ENCODE results near the gene MGMT.

Gene MGMT

DNA sequence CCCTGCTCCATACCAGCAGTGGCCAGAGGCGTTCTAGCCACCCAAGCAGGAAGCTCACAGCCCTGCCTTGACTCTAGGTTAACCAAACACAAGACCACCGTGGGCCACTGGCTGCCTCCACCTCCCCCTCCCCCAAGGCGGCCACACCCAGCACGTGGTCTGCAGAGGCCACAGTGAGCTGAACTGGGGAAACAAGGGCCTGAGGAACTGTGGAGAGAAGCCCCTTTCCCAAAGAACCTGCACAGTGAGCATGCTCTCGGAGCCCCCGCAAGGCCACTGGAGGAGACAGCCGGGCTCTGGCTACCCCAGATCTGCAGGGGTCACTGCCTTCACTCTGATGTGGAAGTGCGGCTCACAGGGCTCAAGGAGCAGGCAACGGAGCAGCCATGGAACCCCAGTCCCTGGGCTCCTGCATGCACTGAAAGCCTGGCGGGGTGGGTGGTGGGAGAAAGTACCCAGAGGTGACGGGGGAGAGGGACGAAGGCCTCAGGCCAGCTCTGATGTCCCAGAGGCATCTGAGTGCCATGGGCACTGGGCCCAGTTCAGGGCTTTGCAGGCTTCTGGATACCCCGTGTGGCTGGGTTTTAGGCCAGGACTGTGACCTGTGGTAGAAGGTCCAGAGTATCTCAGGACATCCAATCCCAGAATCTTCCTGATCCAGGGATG lies 307.8 kb downstream of the MGMT start:
- no peak for DNase-seq (ENCODE audit: low spot score)

DNA sequence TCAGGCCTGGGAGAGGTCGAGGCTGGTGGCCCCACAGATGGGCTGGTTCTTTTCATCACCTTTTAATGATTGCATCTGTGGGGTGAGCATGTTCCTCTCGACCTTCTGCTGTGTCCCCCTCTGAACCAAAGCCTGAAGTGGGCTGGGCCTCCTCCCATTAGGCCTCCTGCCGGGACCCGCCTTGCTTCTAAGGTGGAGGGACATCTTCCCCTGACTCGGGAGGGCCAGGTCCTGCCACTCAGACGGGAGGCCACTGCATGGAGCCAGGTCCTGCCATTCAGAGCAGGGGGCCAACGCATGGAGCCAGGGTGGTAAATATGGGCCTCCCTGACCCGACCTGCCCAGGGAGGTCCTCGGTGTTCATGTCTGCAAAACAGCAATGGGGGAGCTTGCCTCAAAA lies 308.6 kb downstream of the MGMT start:
- DNase-seq (ENCODE audit: low spot score): no peak

DNA sequence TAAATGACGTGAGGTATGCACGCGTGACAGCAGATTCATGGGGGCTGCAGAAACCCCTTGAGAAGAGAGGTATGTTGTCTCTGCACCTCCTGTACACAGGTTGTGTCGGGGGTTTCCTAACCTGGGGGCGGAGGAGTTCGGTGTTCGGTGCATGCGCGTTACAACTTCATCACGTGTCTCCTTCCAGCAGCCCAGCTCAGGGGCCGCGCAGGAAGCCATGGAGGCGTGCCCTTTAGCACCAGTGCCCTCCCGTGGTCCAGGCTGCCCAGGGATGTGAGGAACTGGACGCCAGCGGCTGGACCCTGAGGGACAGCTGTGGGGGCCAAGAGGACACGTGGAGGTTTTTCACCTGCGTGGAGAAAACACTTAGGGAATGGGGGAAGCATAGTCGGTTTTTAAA lies 310.6 kb downstream of the MGMT start:
- no peak for DNase-seq (ENCODE audit: low spot score)

DNA sequence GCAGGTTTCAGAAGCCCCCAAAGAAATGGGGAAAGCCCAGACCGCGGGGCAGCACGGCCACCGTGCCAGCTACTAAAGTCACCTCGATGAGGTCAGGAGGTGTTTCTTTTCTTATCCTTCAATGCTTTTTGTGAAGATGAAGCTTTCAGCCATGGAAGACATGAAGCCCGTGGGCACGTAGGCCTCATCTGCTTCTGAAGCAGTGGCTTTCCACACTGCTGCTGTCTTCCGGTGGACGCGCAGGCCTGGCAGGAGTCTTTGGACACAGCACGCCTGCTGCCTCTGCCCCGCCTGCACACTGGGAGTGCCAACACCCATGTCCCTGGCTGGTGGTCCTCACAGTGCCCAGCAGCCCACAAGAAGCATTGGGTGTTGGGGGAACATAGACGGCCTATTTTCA lies 311.5 kb downstream of the MGMT start:
- no peak for DNase-seq (ENCODE audit: low spot score)

DNA sequence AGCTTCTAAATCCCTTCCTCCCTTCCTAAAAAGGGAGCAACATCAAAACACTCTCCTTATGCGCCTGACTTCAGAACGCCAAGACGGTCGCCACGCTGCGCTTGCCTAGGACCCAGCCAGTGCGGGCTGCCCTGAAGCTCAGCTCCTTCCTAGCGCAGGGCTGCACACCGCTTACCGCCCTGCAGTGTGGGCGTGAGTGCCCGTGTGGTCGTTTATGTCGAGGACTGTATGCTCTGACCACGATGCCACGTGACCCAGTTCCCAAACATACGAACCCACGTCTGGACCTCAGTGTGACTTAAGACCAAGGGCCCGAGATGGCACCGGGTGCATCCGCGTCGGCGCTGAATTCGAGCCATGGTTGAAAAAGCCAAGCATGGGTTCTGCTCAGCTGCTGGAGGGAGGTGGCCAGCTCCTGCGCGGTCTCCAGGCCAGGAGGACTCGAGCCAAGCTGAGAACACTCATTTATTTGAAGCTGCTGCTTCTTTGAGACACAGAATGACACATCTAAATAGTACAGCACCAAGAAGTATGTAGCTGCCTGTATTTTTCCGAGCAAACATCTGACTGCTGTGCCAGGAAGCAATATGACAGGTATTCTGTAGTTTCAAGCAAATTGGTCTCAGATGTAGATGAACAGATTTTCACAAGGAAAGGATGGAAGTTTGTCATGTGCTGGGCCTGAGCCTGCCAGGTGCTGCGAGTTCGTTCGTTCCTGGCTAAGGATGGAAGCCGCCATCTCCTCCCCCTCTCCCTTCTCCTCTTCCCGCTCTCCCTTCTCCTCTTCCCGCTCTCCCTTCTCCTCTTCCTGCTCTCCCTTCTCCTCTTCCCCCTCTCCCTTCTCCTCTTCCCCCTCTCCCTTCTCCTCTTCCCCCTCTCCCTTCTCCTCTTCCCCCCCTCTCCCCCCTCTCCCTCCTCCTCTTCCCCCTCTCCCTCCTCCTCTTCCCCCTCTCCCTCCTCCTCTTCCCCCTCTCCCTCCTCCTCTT lies 312.4 kb downstream of the MGMT start:
- no peak for DNase-seq (ENCODE audit: low spot score)

DNA sequence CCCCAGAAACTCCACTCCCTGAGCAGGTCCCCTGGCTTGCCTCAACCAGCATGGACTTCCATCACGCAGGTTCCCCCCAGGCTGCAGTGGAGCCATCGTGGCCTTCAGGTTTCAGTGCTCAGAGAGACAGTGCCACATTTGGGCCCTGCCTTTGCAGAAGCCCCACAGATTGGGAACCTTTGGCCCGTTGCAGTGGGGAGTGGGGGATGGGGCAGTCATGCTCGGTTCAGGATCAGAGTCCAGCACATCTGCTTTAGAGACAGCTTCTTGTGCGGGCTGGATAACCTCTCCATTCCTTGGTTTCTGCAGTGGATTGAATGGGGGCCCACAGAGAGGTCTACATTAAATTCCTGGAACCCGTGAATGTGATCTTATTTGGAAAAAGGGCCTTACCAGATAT lies 313.2 kb downstream of the MGMT start:
- no peak for DNase-seq (ENCODE audit: low spot score)

DNA sequence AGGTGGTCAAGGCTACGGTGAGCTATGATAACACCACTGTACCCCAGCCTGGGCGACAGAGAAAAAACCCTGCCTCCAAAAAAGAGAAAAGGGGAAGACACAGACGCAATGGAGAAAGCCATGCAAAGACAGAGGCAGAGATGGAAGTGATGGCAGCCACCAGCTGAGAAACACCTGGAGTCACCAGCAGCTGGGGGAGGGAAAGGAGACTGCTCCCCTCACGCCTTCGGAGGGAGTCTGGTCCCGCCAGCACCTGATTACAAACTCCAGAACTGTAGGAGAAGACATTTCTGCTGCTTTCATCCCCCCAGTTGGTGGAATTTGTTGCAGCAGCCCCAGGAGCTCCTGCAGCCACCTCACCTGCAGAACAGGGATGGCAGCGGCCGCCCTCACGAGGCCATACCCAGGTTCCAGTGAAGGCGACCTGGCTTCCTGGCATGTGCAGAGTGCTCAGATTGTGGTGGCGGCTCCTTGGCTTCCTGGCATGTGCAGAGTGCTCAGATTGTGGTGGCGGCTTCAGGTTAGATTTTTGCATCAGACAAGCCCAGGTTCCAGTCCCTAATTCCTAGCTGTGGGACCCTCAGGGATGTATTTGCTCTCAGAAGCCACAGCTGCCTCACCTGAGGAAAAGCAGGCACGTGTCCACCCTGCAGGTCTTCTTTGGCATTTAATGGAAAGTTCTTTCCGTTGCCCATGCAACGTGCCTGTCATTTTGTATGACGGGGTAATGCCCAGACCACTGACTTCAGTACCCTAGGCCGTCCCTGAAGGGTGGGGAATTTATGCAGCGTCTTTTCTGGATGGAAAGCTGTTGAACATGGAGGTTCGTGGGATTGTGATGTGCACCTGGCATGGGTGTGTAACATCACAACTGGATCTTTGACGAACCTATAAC lies 314.1 kb downstream of the MGMT start:
- no peak for DNase-seq (ENCODE audit: low spot score)

DNA sequence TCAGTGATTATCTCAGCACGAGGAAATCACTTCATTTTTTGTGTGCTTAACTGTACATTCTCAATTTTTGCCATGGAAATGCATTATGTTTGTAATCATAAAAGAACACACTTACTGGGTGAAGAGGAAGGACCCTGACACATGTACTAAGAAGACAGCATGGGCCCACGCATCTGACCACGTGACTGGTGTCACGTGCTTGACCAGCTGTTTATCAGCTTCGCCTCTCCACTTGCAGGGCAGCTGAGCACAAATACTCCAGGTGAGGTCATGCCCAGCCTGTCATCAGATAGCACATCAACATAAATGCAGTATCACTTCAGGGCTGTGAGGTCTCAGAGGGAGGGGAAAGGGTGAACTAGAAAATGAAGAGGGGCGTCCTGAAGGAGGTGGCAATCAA lies 317.2 kb downstream of the MGMT start:
- no peak for DNase-seq (ENCODE audit: low spot score)

DNA sequence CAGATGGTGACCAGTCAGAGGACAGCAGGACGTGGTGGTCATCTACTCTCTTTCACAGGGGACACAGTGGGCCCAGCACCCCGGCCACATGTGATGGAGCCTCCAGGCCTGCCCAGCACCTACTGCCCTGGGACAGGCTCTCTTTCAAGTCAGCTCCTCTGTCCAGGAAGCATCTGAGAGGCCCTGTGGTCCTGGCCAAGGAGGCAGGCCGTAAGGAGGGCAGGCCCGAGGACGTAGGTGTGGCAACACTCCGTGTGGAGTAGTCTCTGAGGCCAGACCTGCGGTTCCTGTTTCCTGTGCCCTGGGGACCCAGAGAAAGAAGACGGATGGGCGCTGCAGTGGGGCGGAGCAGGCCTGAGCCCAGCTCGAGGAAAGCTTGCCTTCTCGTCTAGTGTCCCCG lies 317.9 kb downstream of the MGMT start:
- no peak for DNase-seq (ENCODE audit: low spot score)

DNA sequence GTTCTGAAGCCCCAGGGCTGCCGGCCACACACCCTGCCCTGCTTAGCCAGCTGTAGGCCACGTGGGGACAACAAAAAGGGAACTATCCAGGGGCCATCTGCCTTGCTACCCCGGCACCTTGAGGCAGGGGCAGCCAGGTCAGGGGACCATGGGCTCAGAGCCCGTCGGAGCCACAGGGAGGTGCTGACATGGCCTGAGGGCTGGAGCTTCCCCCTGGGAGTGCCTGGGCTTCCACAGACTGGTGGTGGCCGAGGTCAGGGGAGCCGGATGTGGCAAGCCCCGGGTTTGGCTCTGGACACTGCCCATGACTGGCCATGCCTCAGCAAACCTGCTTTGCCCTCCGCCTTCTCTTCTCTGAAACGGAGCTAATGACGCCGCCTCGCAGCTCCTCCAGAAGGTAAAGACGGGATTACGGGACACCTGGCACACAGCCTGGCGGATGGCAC lies 318.5 kb downstream of the MGMT start:
- no peak for DNase-seq (ENCODE audit: low spot score)

DNA sequence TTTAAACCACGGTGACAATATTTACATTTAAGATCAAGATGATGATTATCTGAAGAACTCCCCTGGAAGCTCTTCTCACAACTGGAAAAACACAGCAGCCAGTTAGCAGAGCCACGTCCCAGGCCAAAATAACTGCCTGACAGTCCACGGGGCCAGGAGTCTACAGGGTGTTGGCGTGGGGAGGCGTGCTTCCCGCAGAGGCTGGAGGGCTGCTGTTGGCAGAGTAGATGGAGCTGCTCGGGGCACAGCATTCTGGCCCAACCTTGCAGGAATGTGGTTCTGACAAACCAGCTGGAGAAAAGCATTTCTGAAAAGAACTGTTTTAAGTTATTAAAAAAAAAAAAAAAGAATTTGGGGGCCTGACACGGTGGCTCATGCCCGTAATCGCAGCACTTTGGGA lies 319.2 kb downstream of the MGMT start:
- DNase-seq (ENCODE audit: low spot score): no peak

DNA sequence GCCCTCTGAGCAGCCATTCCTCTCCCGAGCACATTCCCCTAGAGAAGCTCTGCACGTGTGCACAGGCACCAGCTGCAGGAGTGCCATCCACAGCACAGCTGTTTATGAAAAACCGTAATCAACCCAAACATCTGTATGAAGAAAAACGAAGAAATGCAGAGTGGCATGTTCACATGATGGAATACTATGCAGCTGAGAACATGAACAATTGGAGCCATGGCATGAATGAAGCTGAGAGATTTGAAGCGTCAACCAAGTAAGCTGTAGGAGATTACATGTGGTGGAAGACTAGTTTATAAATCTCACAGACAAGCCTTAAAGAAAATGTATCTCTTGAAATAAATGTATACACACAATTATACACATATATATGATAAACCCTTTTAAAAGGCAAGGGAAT lies 320.5 kb downstream of the MGMT start:
- no peak for DNase-seq (ENCODE audit: low spot score)

DNA sequence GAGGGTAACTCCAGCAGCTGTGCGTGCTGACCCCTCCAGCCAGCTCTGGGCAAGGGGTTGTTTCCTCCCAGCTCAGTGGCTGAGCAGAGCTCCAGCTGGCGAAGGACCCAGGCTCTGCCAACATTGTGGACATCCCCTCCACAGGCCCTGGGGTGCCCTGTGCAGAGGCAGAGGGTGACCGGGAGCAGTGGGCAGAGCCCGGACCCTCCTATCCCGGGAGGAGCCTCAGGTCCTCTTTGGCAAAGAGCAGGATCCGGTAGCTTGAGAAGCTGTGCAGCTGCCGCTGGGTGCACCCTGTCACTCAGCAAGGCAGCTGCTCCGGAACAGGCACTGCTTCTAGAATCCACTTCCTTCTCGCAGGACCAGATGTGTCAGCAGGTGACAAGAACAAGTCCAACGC lies 321.2 kb downstream of the MGMT start:
- no peak for DNase-seq (ENCODE audit: low spot score)

DNA sequence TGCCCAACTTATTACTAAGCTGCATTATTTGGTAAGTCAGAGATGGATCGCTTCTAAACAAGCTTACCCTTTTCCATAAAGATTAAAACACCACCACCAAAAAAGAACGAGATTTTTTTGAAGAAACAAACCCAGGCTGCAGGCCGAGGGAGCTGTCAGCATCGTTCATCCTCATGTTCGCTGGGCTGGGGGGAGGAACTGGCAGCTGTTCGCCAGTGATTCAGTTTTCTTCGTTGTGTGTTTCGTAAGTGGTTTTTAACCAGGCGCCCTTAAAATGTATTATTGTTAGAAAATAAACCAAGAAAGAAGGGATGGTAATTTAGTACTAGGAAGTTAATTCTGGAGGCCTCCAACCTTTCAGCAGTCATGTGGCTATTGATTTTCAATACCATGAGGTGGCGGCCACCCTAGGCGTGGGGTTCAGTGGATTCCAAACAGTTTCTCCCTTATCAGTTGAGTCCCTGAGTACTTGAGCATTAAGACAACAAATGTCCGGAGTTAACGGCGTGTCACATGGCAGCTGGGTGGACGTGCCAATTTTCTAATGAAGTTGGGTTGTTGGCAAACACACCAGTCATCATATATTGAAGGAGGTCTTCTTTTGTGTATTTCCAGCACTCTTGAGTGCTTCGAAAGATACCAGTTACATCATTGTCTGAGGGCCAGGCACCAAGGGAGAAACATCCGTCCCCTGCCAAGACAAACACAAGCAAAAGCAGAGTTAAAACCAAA lies 323.8 kb downstream of the MGMT start:
- DNase-seq (ENCODE audit: low spot score): no peak

DNA sequence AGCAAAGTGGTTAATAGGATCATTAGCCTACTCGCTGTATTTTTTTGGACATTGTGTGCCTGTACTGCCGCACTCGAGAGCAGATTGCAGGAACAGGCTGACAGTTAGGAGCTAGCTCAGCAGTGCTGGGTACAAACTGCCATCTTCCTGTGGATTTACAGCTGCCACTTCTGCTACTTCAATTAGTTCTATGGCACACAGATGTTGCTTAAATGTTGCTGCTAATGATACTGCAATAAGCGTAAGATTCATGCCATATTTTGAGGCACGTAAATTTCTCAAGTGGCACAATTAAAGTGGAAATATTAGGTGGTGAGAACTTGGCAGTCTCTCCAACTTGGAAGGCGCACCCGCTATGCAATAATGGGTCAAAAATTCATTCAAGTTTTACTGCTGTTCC lies 325.1 kb downstream of the MGMT start:
- no peak for DNase-seq (ENCODE audit: low spot score)

DNA sequence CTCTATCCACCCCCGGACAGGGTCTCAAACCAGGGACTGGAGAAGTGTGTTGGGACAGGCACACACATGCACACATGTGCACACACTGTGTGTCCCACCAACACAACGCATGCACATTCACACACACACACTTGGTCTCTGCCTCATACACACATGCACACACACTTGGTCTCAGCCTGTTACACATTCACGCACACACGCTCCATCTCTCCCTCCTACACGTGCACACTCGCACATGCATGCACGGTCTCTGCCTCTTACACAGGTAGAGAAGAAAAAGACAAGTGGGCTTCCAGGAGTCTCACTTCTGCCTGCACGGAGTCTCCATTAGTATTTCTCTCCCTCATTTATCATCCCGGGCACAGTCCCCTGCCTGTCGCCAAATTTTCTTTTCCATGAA lies 325.8 kb downstream of the MGMT start:
- no peak for DNase-seq (ENCODE audit: low spot score)

DNA sequence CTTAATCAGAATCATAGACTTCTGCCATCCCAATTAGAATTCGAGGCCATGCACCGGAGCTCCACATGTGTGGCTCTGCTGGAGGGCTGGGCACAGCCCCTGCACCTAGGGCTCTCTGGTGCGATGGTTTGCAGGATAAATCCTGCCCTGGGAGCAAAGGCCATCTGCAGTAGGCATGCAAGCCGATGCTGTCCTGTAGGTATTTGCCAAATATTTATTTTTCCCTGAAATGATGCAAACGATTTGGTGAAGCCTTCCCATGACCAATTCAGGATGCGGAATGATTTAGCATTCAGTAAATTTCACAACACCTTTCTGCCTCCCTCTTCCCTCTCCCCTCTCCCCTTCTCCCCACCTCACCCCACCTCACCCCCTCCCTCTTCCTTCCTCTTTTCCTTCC lies 326.4 kb downstream of the MGMT start:
- DNase-seq (ENCODE audit: low spot score): no peak

DNA sequence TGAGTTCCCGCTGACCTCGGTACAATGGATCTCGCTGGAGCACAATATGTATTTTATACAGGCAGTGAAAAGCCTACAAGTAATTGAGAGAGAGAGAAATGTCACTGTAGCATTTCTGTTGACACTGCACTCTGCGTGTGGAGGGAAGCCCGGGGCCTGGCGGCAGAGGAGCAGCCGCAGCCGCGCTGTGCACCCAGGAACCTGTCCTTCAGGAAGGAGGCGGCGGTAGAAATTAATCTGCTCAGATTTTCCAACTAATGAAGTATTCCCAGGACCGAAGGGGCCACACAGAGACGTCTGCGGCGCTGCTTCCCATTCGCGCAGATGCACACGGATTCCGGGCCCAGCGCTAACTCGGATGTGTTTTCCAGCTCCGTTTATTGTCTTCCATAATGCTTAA lies 327.0 kb downstream of the MGMT start:
- DNase-seq (ENCODE audit: low spot score): no peak

DNA sequence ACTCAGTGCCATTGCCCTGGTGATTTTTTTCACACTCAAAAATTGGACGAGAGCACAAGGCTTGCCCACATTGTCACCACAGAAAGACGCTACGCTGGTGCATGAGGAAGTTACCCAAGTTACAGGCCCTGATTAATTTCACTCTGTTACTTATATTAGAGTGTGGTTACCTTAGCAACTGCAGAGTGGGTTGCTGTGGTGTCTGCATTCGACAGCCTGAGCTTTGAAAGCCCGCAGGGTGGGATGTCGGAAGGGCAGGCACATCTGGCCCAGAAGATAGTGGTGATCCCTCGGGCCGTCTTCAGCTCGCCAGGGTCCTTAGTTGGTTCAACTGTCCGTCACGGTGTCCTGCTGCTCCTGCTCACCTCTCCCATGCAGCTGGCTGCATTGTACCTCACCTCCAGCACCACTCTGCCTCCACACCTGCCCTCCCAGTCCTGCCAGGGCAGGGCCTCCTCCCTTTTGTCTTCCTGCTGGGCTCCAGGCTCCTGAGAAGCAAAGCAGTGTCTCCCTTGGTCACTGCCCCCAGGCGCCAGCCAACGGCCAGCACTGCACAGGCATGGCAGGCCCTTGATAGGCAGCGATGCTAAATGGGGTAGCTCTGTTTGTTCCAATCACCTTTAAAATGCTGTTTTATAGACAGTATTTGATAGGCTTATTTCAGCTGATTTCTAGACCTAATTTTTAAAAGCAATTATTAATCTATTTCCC lies 329.8 kb downstream of the MGMT start:
- DNase-seq (ENCODE audit: low spot score): no peak

DNA sequence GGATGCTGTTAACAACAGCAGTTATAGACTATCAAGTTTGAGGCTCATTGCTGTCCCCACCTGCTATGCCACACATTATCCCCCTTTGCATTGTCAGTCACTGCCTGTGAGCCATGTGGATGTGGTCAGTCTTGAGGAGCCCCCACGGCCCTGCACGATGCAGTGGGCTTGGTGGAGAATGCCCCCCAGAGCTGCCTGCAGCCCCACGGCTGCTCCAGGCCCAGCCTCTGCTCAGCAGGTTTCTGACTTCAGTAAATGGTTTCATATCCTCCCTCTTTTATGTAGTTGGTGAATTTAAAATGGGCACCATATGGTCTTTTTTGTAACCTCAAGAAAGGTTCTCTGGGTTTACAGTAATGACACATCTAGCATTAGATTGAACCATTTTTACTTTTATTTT lies 332.9 kb downstream of the MGMT start:
- DNase-seq (ENCODE audit: low spot score): no peak

DNA sequence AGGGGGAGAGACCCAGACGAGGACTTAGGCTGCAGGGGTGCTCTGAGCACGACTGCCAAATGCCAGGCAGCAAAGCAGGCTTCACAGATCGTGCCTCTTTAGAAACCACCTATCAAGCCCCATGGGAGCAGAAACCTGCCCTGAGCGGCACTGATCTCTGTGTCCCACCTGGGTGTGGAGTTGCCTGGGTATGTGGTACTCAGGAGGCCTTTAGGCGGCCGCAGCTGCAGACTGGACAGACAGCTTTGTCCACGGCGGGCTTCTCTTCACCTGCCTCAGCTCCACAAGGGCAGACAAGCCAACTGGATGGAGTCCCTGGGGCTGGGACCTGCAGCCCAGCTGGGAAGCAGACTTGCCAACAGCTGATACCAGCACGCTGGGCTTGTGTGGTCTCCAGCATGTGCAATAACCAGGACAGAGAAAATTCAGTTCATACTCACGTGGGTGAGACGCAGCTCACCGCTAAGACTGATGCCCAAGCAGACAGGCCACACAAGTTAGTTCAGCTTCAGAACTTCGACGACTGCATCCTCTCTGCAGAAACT lies 333.8 kb downstream of the MGMT start:
- DNase-seq (ENCODE audit: low spot score): no peak

Measured in kidney tubule cell (primary cell).